T-helper 2 cell treated with Interferon-gamma antibody and Interleukin-4, amounts not matched to agents 5 μg/mL and 100 μg/mL, for 36 hours (primary cell): Measurements from ENCODE around the gene FGFR2.

ENCODE experiments used
- DNase-seq: peaks from one replicate; pipeline ENCODE4 v3.0.0; 2021; ENCODE audit warnings: low spot score
- H3K27ac Mint-ChIP-seq: one replicate; pipeline ENCODE4 v1.8.0; 2021; ENCODE audit warnings: mild to moderate bottlenecking, mixed read lengths
- H3K27me3 Mint-ChIP-seq: one replicate; pipeline ENCODE4 v1.8.0; 2021; ENCODE audit warnings: low read depth, mixed read lengths
- H3K36me3 Mint-ChIP-seq: one replicate; pipeline ENCODE4 v1.8.0; 2021; ENCODE audit warnings: low read depth, mixed read lengths
- H3K4me1 Mint-ChIP-seq: one replicate; pipeline ENCODE4 v1.8.0; 2021; ENCODE audit warnings: low read depth, mixed read lengths
- H3K4me3 Mint-ChIP-seq: one replicate; pipeline ENCODE4 v1.8.0; 2022; ENCODE audit warnings: mild to moderate bottlenecking, moderate library complexity, mixed read lengths
- H3K9me3 Mint-ChIP-seq: one replicate; pipeline ENCODE4 v1.8.0; 2021; ENCODE audit warnings: mixed read lengths

The FGFR2 gene

DNA sequence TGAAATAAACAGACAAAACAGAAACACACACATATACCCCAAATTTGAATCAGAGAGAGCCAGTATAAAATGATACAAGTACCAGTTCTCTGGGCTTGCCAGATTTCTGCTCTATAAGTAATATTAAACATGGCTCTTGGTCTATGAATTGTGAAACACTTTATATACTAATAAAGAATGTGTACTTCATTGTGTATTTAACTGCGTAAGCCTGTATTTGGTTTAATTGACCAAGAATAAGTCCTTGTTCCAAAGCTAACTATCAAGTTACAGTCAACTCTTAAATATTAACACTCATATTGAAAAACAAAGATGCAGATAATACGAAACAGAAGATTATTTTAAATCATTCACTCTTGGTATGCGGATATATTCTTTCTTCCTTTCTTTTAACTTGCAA, 8.7 kb downstream of the FGFR2 start:
- H3K27me3 Mint-ChIP-seq, result peaks cover 10% of the 10 kb centered on the region
- no peak overlapping the region for H3K27ac Mint-ChIP-seq
- H3K4me3 Mint-ChIP-seq, result no peak overlapping the region
- no peak for DNase-seq
- H3K36me3 Mint-ChIP-seq, result no peaks in the 10 kb centered on the region
- no peaks in the 10 kb centered on the region for H3K9me3 Mint-ChIP-seq
- no peaks in the 10 kb centered on the region for H3K4me1 Mint-ChIP-seq

DNA sequence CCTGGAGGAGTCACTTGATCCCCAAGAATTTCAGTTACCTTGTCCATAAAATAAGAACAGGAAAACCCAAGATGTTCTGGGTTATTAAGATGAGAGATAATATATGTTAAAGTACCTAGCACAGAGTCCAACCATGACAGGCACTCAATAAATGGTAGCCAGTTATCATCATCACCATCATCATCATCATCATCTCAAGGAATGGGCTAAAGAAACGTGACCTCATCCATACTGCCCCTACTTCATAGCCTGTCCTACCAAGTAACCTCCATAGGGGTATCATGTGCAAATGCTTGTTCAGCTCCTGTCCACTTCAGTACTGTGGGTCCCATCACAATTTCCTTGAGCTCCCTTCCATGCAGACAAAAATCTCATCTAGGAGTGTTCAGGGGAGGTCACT, 14.4 kb downstream of the FGFR2 start:
- Mint-ChIP-seq H3K27me3 (no peaks in the 10 kb centered on the region), H3K4me3 (no peak overlapping the region), H3K36me3 (no peaks in the 10 kb centered on the region), H3K4me1 (no peaks in the 10 kb centered on the region), H3K9me3 (no peaks in the 10 kb centered on the region), H3K27ac (no peak overlapping the region)
- DNase-seq, result no peak

DNA sequence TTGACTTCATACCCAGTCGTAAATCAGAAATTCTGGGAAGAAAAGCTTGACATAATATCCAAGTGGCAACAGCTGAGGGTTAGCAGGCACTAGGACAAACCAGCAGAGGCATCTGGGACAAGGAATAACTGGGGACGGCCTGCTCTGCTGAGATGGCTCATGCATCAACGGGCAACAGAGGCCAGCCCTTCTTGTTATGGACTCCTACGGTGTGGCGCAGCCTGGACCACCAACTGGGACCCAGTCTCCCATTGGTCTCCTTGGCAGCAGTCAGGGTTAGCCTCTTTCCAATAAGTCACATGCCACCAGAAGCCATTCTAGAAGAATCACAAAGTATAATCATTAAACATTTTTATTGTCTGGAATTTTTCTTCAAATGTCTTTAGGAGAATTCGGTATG, 15.0 kb downstream of the FGFR2 start:
- Mint-ChIP-seq H3K9me3 (no peaks in the 10 kb centered on the region), H3K36me3 (no peaks in the 10 kb centered on the region), H3K27me3 (no peaks in the 10 kb centered on the region), H3K4me3 (no peak overlapping the region), H3K4me1 (no peaks in the 10 kb centered on the region), H3K27ac (no peak overlapping the region)
- DNase-seq, result no peak

- Mint-ChIP-seq H3K9me3 (no peaks in the 10 kb centered on the region), H3K4me3 (no peak overlapping the region), H3K27ac (no peak overlapping the region), H3K36me3 (no peaks in the 10 kb centered on the region), H3K4me1 (no peaks in the 10 kb centered on the region), H3K27me3 (no peaks in the 10 kb centered on the region)
- DNase-seq, result no peak
Observed at GRCh38 chr10:121580276-121581116, 17.7 kb downstream of the FGFR2 start.

DNA sequence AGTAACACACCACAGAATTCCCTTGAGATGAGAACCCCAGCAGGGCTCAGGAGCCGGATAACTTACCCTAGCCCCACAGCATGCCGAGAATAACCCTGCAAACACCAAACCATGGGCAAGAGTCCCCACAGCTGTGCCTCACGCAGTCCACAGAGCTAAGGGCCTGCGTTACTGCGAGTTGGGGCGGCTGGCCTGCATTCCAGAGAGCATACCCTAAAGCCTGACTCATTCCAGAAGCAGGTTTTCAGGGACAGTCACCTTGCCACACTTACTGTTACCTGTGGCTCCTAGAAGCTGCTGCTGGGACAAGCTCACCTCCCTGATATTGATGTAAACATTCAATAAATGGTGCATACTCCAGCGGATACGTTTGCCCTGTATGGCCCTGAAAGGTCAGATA, 18.6 kb downstream of the FGFR2 start:
- H3K27me3 Mint-ChIP-seq, result no peaks in the 10 kb centered on the region
- H3K36me3 Mint-ChIP-seq, result no peaks in the 10 kb centered on the region
- H3K9me3 Mint-ChIP-seq, result no peaks in the 10 kb centered on the region
- no peak overlapping the region for H3K27ac Mint-ChIP-seq
- H3K4me1 Mint-ChIP-seq, result no peaks in the 10 kb centered on the region
- DNase-seq, result no peak
- no peak overlapping the region for H3K4me3 Mint-ChIP-seq

DNA sequence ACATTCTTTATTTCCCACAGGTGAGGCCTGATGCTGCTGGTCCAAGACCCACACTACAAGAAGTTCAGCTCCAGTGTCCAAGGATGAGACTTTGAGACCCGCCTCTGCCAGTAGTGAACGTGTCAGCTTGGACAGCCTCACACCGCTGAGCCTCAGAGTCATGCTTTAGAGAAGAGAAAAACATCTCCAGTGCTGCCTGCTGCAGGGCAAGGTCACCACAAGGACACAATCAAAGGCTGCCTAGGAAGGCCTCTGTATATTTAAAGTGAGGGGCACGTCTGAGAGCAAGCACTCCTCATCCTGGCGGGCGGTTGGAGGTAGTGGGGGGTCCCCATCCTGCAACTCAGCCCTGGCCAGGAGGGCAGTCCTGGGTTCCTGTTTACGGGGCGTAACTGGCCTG, 19.3 kb downstream of the FGFR2 start:
- Mint-ChIP-seq H3K27ac (no peak overlapping the region), H3K4me1 (no peaks in the 10 kb centered on the region), H3K27me3 (no peaks in the 10 kb centered on the region), H3K9me3 (no peaks in the 10 kb centered on the region), H3K4me3 (no peak overlapping the region), H3K36me3 (no peaks in the 10 kb centered on the region)
- DNase-seq, result no peak

DNA sequence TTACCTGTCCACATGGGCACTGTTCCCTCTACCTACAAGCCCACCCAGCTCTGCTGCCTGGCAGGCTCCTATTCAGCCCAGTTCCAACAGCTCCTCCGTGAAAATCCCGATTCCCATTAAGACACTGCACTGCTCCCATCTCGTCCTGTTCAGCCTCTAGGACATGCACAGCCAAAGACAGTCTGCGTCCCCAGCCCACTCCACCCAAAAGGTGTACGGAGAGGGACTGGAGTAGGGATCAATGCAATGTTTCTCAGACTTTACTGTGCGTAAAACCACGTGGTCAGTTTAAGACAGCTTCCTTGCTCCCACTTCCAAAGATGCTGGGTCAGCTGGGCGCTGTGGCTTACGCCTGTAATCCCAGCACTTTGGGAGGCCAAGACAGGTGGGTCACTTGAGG, 19.9 kb downstream of the FGFR2 start:
- no peak overlapping the region for H3K27ac Mint-ChIP-seq
- H3K36me3 Mint-ChIP-seq, result no peaks in the 10 kb centered on the region
- DNase-seq, result no peak
- H3K4me3 Mint-ChIP-seq, result no peak overlapping the region
- no peaks in the 10 kb centered on the region for H3K9me3 Mint-ChIP-seq
- no peaks in the 10 kb centered on the region for H3K27me3 Mint-ChIP-seq
- H3K4me1 Mint-ChIP-seq, result no peaks in the 10 kb centered on the region

GRCh38 chr10:121577568-121577967, 20.7 kb downstream of the FGFR2 start:
- no peaks in the 10 kb centered on the region for H3K36me3 Mint-ChIP-seq
- no peak overlapping the region for H3K4me3 Mint-ChIP-seq
- H3K4me1 Mint-ChIP-seq, result no peaks in the 10 kb centered on the region
- no peaks in the 10 kb centered on the region for H3K9me3 Mint-ChIP-seq
- H3K27ac Mint-ChIP-seq, result no peak overlapping the region
- no peak for DNase-seq
- H3K27me3 Mint-ChIP-seq, result no peaks in the 10 kb centered on the region

- Mint-ChIP-seq H3K4me3 (no peak overlapping the region), H3K27ac (no peak overlapping the region), H3K27me3 (no peaks in the 10 kb centered on the region), H3K36me3 (no peaks in the 10 kb centered on the region), H3K9me3 (no peaks in the 10 kb centered on the region), H3K4me1 (no peaks in the 10 kb centered on the region)
- DNase-seq, result no peak
Observed at GRCh38 chr10:121576139-121576538, 22.1 kb downstream of the FGFR2 start.

GRCh38 chr10:121574519-121575166, 23.6 kb downstream of the FGFR2 start:
- Mint-ChIP-seq H3K4me1 (no peaks in the 10 kb centered on the region), H3K4me3 (no peak overlapping the region), H3K36me3 (no peaks in the 10 kb centered on the region), H3K27me3 (no peaks in the 10 kb centered on the region), H3K27ac (no peak overlapping the region), H3K9me3 (no peaks in the 10 kb centered on the region)
- no peak for DNase-seq

GRCh38 chr10:121573538-121573941, 24.7 kb downstream of the FGFR2 start:
- H3K9me3 Mint-ChIP-seq, result no peaks in the 10 kb centered on the region
- DNase-seq, result no peak
- H3K36me3 Mint-ChIP-seq, result no peaks in the 10 kb centered on the region
- no peak overlapping the region for H3K27ac Mint-ChIP-seq
- H3K4me1 Mint-ChIP-seq, result no peaks in the 10 kb centered on the region
- no peak overlapping the region for H3K4me3 Mint-ChIP-seq
- H3K27me3 Mint-ChIP-seq, result no peaks in the 10 kb centered on the region

GRCh38 chr10:121572859-121573537, 25.2 kb downstream of the FGFR2 start:
- Mint-ChIP-seq H3K27me3 (no peaks in the 10 kb centered on the region), H3K9me3 (no peaks in the 10 kb centered on the region), H3K4me1 (no peaks in the 10 kb centered on the region), H3K4me3 (no peak overlapping the region), H3K36me3 (no peaks in the 10 kb centered on the region), H3K27ac (no peak overlapping the region)
- no peak for DNase-seq

GRCh38 chr10:121570315-121570714, 27.9 kb downstream of the FGFR2 start:
- H3K4me1 Mint-ChIP-seq, result no peaks in the 10 kb centered on the region
- H3K4me3 Mint-ChIP-seq, result no peak overlapping the region
- DNase-seq, result no peak
- H3K36me3 Mint-ChIP-seq, result no peaks in the 10 kb centered on the region
- no peaks in the 10 kb centered on the region for H3K9me3 Mint-ChIP-seq
- H3K27ac Mint-ChIP-seq, result no peak overlapping the region
- no peaks in the 10 kb centered on the region for H3K27me3 Mint-ChIP-seq

DNA sequence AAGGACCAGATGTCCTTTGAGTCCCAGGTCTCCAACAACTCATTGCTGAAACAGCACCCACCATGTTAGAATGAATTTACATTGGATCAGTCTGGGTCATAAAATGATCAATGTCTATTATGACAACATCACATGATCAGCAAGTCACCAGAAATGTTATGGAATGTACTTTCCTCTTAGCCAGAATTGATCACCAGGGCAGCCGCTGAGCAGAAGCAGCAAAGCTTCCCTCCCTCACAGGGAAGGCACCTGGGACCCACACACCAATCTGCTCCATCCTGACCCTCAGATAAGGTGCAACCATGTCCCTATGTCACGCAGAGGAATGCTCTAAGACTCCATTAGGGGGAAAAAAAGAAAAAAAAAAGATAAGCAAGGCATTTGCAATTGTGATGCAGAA, 30.0 kb downstream of the FGFR2 start:
- Mint-ChIP-seq H3K27ac (no peak overlapping the region), H3K4me1 (no peaks in the 10 kb centered on the region), H3K4me3 (no peak overlapping the region), H3K36me3 (no peaks in the 10 kb centered on the region), H3K27me3 (no peaks in the 10 kb centered on the region), H3K9me3 (no peaks in the 10 kb centered on the region)
- DNase-seq, result no peak
